Measurements from ENCODE around the gene PPM1H. TPM values are rescaled to one million over a fixed set of nuclear protein-coding genes. Genes with fewer than 3 reads are reported as not detected.

PPM1H gene
- total RNA-seq, 1 experiment from 2014 or later: 0.22 TPM

DNA sequence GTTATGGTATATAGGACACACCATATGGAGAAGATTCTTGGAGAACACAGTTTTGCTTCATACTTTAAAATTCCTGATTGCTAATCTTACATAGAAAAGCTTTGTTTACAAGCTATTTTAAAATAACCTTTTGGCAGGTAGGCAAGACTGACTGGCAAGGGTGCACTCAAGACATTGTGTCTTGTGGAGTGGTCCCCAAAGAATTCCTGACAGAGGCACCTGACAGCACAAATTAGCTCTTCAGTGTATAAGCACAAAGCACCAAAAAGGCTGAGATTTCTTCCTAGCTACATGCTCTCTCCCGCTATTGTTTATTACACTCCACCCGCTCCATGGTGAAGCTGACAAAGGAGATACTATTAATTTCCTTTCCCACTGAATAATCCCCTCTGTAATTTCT lies 329.0 kb downstream of the PPM1H start:
- H3K9me3 ChIP-seq (ENCODE audit: low read length): no peaks in the 10 kb centered on the region
- H3K9ac ChIP-seq (ENCODE audit: low read length): no peak overlapping the region
- H2AFZ ChIP-seq (ENCODE audit: low read length): no peak overlapping the region
- DNase-seq: no peak
- no peaks in the 10 kb centered on the region for H3K9me2 ChIP-seq (replicated peaks; ENCODE audit: insufficient read depth, low read length)
- H3K36me3 ChIP-seq (ENCODE audit: insufficient read depth, low read length): no peaks in the 10 kb centered on the region
- no peak overlapping the region for H3K4me2 ChIP-seq (ENCODE audit: low read depth, low read length, poor library complexity, severe bottlenecking)
- H4K20me1 ChIP-seq (ENCODE audit: insufficient read depth, low read depth, low read length): no peaks in the 10 kb centered on the region; the same call in 1 of the 2 replicates
- H3K4me3 ChIP-seq (ENCODE audit: low read length): no peak overlapping the region
- H3K79me2 ChIP-seq (ENCODE audit: low read length): peaks cover 19% of the 10 kb centered on the region
- no peak overlapping the region for H3K27ac ChIP-seq (ENCODE audit: low read length)
- peaks cover 26% of the 10 kb centered on the region for H3K4me1 ChIP-seq (ENCODE audit: low read length)
- H3K27me3 ChIP-seq (ENCODE audit: low read length): no peaks in the 10 kb centered on the region

- no peak overlapping the region for H2AFZ ChIP-seq (ENCODE audit: low read length)
- peak overlapping the region; percentile 86 for H3K4me2 ChIP-seq (ENCODE audit: low read depth, low read length, poor library complexity, severe bottlenecking)
- H3K9ac ChIP-seq (ENCODE audit: low read length): no peak overlapping the region
- H3K4me1 ChIP-seq (ENCODE audit: low read length): peaks cover 28% of the 10 kb centered on the region
- no peak overlapping the region for H3K27ac ChIP-seq (ENCODE audit: low read length)
- H3K27me3 ChIP-seq (ENCODE audit: low read length): no peaks in the 10 kb centered on the region
- no peaks in the 10 kb centered on the region for H3K36me3 ChIP-seq (ENCODE audit: insufficient read depth, low read length)
- DNase-seq: no peak
- peak overlapping the region; percentile 88 for H3K4me3 ChIP-seq (ENCODE audit: low read length)
- H3K9me3 ChIP-seq (ENCODE audit: low read length): no peaks in the 10 kb centered on the region
- no peaks in the 10 kb centered on the region; the same call in 1 of the 2 replicates for H4K20me1 ChIP-seq (ENCODE audit: insufficient read depth, low read depth, low read length)
- H3K79me2 ChIP-seq (ENCODE audit: low read length): peaks cover 19% of the 10 kb centered on the region
- H3K9me2 ChIP-seq (replicated peaks; ENCODE audit: insufficient read depth, low read length): no peaks in the 10 kb centered on the region
These were observed 330.1 kb downstream of the PPM1H start for GRCh38 chr12:62604871-62605270.

GRCh38 chr12:62604373-62604772 lies 330.6 kb downstream of the PPM1H start:
- no peaks in the 10 kb centered on the region for H3K9me2 ChIP-seq (replicated peaks; ENCODE audit: insufficient read depth, low read length)
- H3K4me1 ChIP-seq (ENCODE audit: low read length): peaks cover 33% of the 10 kb centered on the region
- H2AFZ ChIP-seq (ENCODE audit: low read length): no peak overlapping the region

DNA sequence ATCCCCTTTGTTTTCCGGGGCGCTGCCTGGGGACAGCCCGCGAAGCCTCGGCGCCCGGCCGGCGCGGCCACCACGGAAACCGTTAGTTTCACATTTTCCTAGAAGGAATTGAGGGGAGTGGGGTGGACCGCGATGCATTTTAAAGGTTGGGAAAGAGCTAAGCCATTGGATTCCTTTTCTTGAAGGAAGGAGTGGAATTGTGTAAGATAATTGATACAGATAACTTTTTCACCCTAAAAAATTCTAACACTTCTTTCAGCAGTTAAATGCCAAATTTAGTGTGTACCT lies 331.2 kb downstream of the PPM1H start:
- peak overlapping the region; percentile 88 for H3K4me3 ChIP-seq (ENCODE audit: low read length)
- H3K27ac ChIP-seq (ENCODE audit: low read length): peak overlapping the region; percentile 88
- no peaks in the 10 kb centered on the region for H3K36me3 ChIP-seq (ENCODE audit: insufficient read depth, low read length)
- peaks cover 36% of the 10 kb centered on the region for H3K4me1 ChIP-seq (ENCODE audit: low read length)
- H3K79me2 ChIP-seq (ENCODE audit: low read length): peaks cover 19% of the 10 kb centered on the region
- H3K9me2 ChIP-seq (replicated peaks; ENCODE audit: insufficient read depth, low read length): no peaks in the 10 kb centered on the region
- peak overlapping the region; percentile 88 for H3K9ac ChIP-seq (ENCODE audit: low read length)
- DNase-seq: no peak
- H3K4me2 ChIP-seq (ENCODE audit: low read depth, low read length, poor library complexity, severe bottlenecking): peak overlapping the region; percentile 86
- H4K20me1 ChIP-seq (ENCODE audit: insufficient read depth, low read depth, low read length): no peaks in the 10 kb centered on the region; the same call in 1 of the 2 replicates
- H3K27me3 ChIP-seq (ENCODE audit: low read length): no peaks in the 10 kb centered on the region
- no peaks in the 10 kb centered on the region for H3K9me3 ChIP-seq (ENCODE audit: low read length)
- H2AFZ ChIP-seq (ENCODE audit: low read length): no peak overlapping the region

More at GRCh38 chr12:62604373-62604772, 330.6 kb downstream of the PPM1H start:
- Histone ChIP-seq H3K9ac (ENCODE audit: low read length) (peak overlapping the region; percentile 88), H3K27ac (ENCODE audit: low read length) (peak overlapping the region; percentile 88; the same call in 1 of the 2 replicates), H3K4me3 (ENCODE audit: low read length) (peak overlapping the region; percentile 88), H3K4me2 (ENCODE audit: low read depth, low read length, poor library complexity, severe bottlenecking) (peak overlapping the region; percentile 86), H3K79me2 (ENCODE audit: low read length) (peaks cover 19% of the 10 kb centered on the region), H3K36me3 (ENCODE audit: insufficient read depth, low read length) (no peaks in the 10 kb centered on the region), H3K9me3 (ENCODE audit: low read length) (no peaks in the 10 kb centered on the region), H4K20me1 (ENCODE audit: insufficient read depth, low read depth, low read length) (no peaks in the 10 kb centered on the region; the same call in 1 of the 2 replicates), H3K27me3 (ENCODE audit: low read length) (no peaks in the 10 kb centered on the region)
- no peak for DNase-seq

GRCh38 chr12:62603061-62603810 lies 331.7 kb downstream of the PPM1H start:
- peak; percentile 92 for DNase-seq
- Histone ChIP-seq H3K36me3 (ENCODE audit: insufficient read depth, low read length) (no peaks in the 10 kb centered on the region), H3K79me2 (ENCODE audit: low read length) (peaks cover 19% of the 10 kb centered on the region), H3K4me1 (ENCODE audit: low read length) (peaks cover 36% of the 10 kb centered on the region), H4K20me1 (ENCODE audit: insufficient read depth, low read depth, low read length) (no peaks in the 10 kb centered on the region; the same call in 1 of the 2 replicates), H2AFZ (ENCODE audit: low read length) (peak overlapping the region; percentile 54; the same call in 1 of the 2 replicates), H3K9me2 (replicated peaks; ENCODE audit: insufficient read depth, low read length) (no peaks in the 10 kb centered on the region), H3K27me3 (ENCODE audit: low read length) (no peaks in the 10 kb centered on the region), H3K9me3 (ENCODE audit: low read length) (no peaks in the 10 kb centered on the region), H3K27ac (ENCODE audit: low read length) (peak overlapping the region; percentile 88), H3K4me3 (ENCODE audit: low read length) (peak overlapping the region; percentile 88), H3K4me2 (ENCODE audit: low read depth, low read length, poor library complexity, severe bottlenecking) (peak overlapping the region; percentile 86), H3K9ac (ENCODE audit: low read length) (peak overlapping the region; percentile 88)

DNA sequence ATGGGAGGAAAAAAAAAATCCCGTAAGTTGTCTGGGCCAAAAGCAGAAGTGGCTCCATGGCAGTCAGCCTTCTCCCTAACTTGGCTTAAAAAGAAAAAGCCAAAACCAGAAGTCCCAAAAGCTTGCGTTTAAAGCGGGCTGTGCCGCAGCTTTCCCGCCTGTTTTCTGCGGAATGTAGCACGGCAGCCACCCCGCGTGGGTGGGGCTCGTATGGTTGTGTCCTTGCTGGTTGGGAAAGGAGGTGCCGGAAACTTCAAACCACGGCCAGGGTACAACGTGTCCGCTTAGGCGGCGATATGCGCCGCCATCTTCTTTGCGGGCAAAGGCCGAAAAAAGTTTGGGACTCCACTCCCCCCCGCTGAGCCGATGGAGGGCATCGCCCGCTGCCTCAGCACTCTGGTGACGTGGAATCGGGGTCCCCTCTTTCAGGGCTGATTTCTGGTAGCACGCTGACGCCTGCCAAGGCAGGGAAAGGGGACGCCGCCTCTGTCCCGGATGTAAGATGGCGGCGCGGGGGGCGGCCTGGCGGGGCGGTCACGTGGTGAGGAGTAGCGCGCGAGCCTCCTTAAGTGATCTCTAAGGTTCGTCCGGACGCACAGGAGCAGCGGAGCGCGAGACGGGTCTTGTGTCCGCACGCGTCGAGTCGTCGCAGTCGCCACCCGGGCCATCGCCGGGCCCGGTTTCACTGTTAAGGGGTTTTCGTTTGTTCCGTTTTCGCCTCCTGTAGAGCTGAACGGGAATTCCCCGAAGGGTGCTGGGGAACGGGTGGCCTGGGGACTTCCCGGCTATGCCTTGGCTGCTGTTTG lies 332.5 kb downstream of the PPM1H start:
- peaks cover 19% of the 10 kb centered on the region for H3K79me2 ChIP-seq (ENCODE audit: low read length)
- H4K20me1 ChIP-seq (ENCODE audit: insufficient read depth, low read depth, low read length): no peaks in the 10 kb centered on the region; the same call in 1 of the 2 replicates
- H2AFZ ChIP-seq (ENCODE audit: low read length): peak overlapping the region; percentile 54
- H3K9ac ChIP-seq (ENCODE audit: low read length): peak overlapping the region; percentile 88
- H3K4me1 ChIP-seq (ENCODE audit: low read length): peaks cover 36% of the 10 kb centered on the region
- H3K4me3 ChIP-seq (ENCODE audit: low read length): peak overlapping the region; percentile 88
- H3K27me3 ChIP-seq (ENCODE audit: low read length): no peaks in the 10 kb centered on the region
- DNase-seq: peak; percentile 97
- peak overlapping the region; percentile 88 for H3K27ac ChIP-seq (ENCODE audit: low read length)
- no peaks in the 10 kb centered on the region for H3K36me3 ChIP-seq (ENCODE audit: insufficient read depth, low read length)
- H3K4me2 ChIP-seq (ENCODE audit: low read depth, low read length, poor library complexity, severe bottlenecking): peak overlapping the region; percentile 86
- H3K9me2 ChIP-seq (replicated peaks; ENCODE audit: insufficient read depth, low read length): no peaks in the 10 kb centered on the region
- H3K9me3 ChIP-seq (ENCODE audit: low read length): no peaks in the 10 kb centered on the region

- peak overlapping the region; percentile 86 for H3K4me2 ChIP-seq (ENCODE audit: low read depth, low read length, poor library complexity, severe bottlenecking)
- H3K4me3 ChIP-seq (ENCODE audit: low read length): peak overlapping the region; percentile 88
- H3K9me3 ChIP-seq (ENCODE audit: low read length): no peaks in the 10 kb centered on the region
- H4K20me1 ChIP-seq (ENCODE audit: insufficient read depth, low read depth, low read length): no peaks in the 10 kb centered on the region; the same call in 1 of the 2 replicates
- H3K36me3 ChIP-seq (ENCODE audit: insufficient read depth, low read length): no peaks in the 10 kb centered on the region
- peaks cover 19% of the 10 kb centered on the region for H3K79me2 ChIP-seq (ENCODE audit: low read length)
- peak overlapping the region; percentile 88 for H3K9ac ChIP-seq (ENCODE audit: low read length)
- H3K9me2 ChIP-seq (replicated peaks; ENCODE audit: insufficient read depth, low read length): no peaks in the 10 kb centered on the region
- H3K27me3 ChIP-seq (ENCODE audit: low read length): no peaks in the 10 kb centered on the region
- peak overlapping the region; percentile 88 for H3K27ac ChIP-seq (ENCODE audit: low read length)
- no peak for DNase-seq
- peaks cover 36% of the 10 kb centered on the region for H3K4me1 ChIP-seq (ENCODE audit: low read length)
- H2AFZ ChIP-seq (ENCODE audit: low read length): peak overlapping the region; percentile 54; the same call in 1 of the 2 replicates
These were observed 333.2 kb downstream of the PPM1H start for GRCh38 chr12:62601765-62602164.

DNA sequence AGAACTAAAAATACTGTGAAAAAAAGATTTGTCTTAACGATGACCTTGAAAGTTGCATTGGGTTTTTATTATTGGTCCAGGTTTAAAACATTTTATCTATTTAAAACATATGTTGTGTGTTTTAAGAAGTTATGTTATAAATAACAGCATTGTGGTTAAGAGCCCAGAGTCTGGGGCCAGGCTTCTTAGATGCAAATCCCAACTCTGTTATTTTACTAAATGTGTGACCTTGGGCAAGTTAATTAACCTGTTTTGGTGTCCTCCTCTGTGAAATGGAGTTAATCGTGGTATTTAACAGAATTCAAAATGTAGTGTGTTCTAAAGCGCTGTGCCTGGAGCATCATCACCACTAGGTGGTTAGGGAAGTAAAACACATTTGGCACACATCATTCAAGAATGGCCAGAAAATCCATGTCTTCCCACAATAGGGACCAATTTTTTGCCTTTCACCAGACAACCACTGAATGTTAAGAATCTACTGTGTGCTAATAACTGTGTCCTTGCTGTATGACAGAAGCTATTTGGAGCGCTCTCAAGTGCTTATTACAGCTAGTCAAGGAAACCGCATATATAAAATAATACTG lies 335.0 kb downstream of the PPM1H start:
- DNase-seq: no peak
- H3K4me1 ChIP-seq (ENCODE audit: low read length): peaks cover 33% of the 10 kb centered on the region
- no peaks in the 10 kb centered on the region; the same call in 1 of the 2 replicates for H4K20me1 ChIP-seq (ENCODE audit: insufficient read depth, low read depth, low read length)
- H3K79me2 ChIP-seq (ENCODE audit: low read length): peaks cover 17% of the 10 kb centered on the region
- no peak overlapping the region for H2AFZ ChIP-seq (ENCODE audit: low read length)
- H3K9me3 ChIP-seq (ENCODE audit: low read length): no peaks in the 10 kb centered on the region
- H3K4me2 ChIP-seq (ENCODE audit: low read depth, low read length, poor library complexity, severe bottlenecking): no peak overlapping the region
- H3K9me2 ChIP-seq (replicated peaks; ENCODE audit: insufficient read depth, low read length): no peaks in the 10 kb centered on the region
- H3K36me3 ChIP-seq (ENCODE audit: insufficient read depth, low read length): no peaks in the 10 kb centered on the region
- H3K27ac ChIP-seq (ENCODE audit: low read length): no peak overlapping the region
- no peaks in the 10 kb centered on the region for H3K27me3 ChIP-seq (ENCODE audit: low read length)
- no peak overlapping the region for H3K9ac ChIP-seq (ENCODE audit: low read length)
- H3K4me3 ChIP-seq (ENCODE audit: low read length): no peak overlapping the region

Data from Karpas-422 (cell line).